ENCODE results near the gene KCNMA1.

KCNMA1 gene

GRCh38 chr10:76995023-76995422 is 642.6 kb downstream of the KCNMA1 start:
- no peak for TF ChIP-seq FOXM1 (IDR thresholded peaks at IDR 0.05; ENCODE audit: borderline replicate concordance, low read depth)
- TF ChIP-seq YY1 (IDR thresholded peaks at IDR 0.05; ENCODE audit: low read depth) = no peak
- TF ChIP-seq NFIC (IDR thresholded peaks at IDR 0.05) = no peak
- no peak for TF ChIP-seq REST (IDR thresholded peaks at IDR 0.05; ENCODE audit: low read depth)
- TF ChIP-seq RAD21 (IDR thresholded peaks at IDR 0.05; ENCODE audit: low read depth) = no peak
- no peak for TF ChIP-seq ZBTB7A (IDR thresholded peaks at IDR 0.05; ENCODE audit: low read depth)
- TF ChIP-seq EP300 (IDR thresholded peaks at IDR 0.05; ENCODE audit: borderline replicate concordance) = no peak
- TF ChIP-seq TAF1 (IDR thresholded peaks at IDR 0.05; ENCODE audit: low read depth) = no peak

GRCh38 chr10:76993213-76993612 is 644.4 kb downstream of the KCNMA1 start:
- TF ChIP-seq TAF1 (IDR thresholded peaks at IDR 0.05; ENCODE audit: low read depth) = no peak
- TF ChIP-seq FOXM1 (IDR thresholded peaks at IDR 0.05; ENCODE audit: borderline replicate concordance, low read depth) = no peak
- no peak for TF ChIP-seq USF1 (IDR thresholded peaks at IDR 0.05)
- TF ChIP-seq YY1 (IDR thresholded peaks at IDR 0.05; ENCODE audit: low read depth) = no peak
- no peak for TF ChIP-seq ZBTB7A (IDR thresholded peaks at IDR 0.05; ENCODE audit: low read depth)
- no peak for TF ChIP-seq REST (IDR thresholded peaks at IDR 0.05; ENCODE audit: low read depth)
- no peak for TF ChIP-seq CEBPB (IDR thresholded peaks at IDR 0.05)
- no peak for TF ChIP-seq CREB1 (IDR thresholded peaks at IDR 0.05; ENCODE audit: low read depth)
- TF ChIP-seq EGR1 (IDR thresholded peaks at IDR 0.05) = no peak
- TF ChIP-seq RAD21 (IDR thresholded peaks at IDR 0.05; ENCODE audit: low read depth) = no peak
- no peak for TF ChIP-seq EP300 (IDR thresholded peaks at IDR 0.05; ENCODE audit: borderline replicate concordance)
- no peak for TF ChIP-seq MAX (IDR thresholded peaks at IDR 0.05)
- no peak for TF ChIP-seq NFIC (IDR thresholded peaks at IDR 0.05)
- TF ChIP-seq TCF12 (IDR thresholded peaks at IDR 0.05; ENCODE audit: low read depth) = no peak
- TF ChIP-seq TEAD4 (IDR thresholded peaks at IDR 0.05) = no peak

- no peak for TF ChIP-seq TEAD4 (IDR thresholded peaks at IDR 0.05)
- TF ChIP-seq FOXM1 (IDR thresholded peaks at IDR 0.05; ENCODE audit: borderline replicate concordance, low read depth) = no peak
- TF ChIP-seq YY1 (IDR thresholded peaks at IDR 0.05; ENCODE audit: low read depth) = no peak
- no peak for TF ChIP-seq CEBPB (IDR thresholded peaks at IDR 0.05)
- TF ChIP-seq NFIC (IDR thresholded peaks at IDR 0.05) = no peak
- TF ChIP-seq EGR1 (IDR thresholded peaks at IDR 0.05) = no peak
- no peak for TF ChIP-seq MAX (IDR thresholded peaks at IDR 0.05)
- no peak for TF ChIP-seq TCF12 (IDR thresholded peaks at IDR 0.05; ENCODE audit: low read depth)
- TF ChIP-seq TAF1 (IDR thresholded peaks at IDR 0.05; ENCODE audit: low read depth) = no peak
- no peak for TF ChIP-seq ZBTB7A (IDR thresholded peaks at IDR 0.05; ENCODE audit: low read depth)
- no peak for TF ChIP-seq EP300 (IDR thresholded peaks at IDR 0.05; ENCODE audit: borderline replicate concordance)
- no peak for TF ChIP-seq RAD21 (IDR thresholded peaks at IDR 0.05; ENCODE audit: low read depth)
These were observed 645.1 kb downstream of the KCNMA1 start for GRCh38 chr10:76992467-76992866.

GRCh38 chr10:76991621-76992020 is 646.0 kb downstream of the KCNMA1 start:
- TF ChIP-seq ZBTB7A (IDR thresholded peaks at IDR 0.05; ENCODE audit: low read depth) (no peak), FOXM1 (IDR thresholded peaks at IDR 0.05; ENCODE audit: borderline replicate concordance, low read depth) (no peak), YY1 (IDR thresholded peaks at IDR 0.05; ENCODE audit: low read depth) (no peak), CEBPB (IDR thresholded peaks at IDR 0.05) (no peak), EGR1 (IDR thresholded peaks at IDR 0.05) (no peak), TCF12 (IDR thresholded peaks at IDR 0.05; ENCODE audit: low read depth) (no peak), REST (IDR thresholded peaks at IDR 0.05; ENCODE audit: low read depth) (no peak), USF1 (IDR thresholded peaks at IDR 0.05) (no peak), MAX (IDR thresholded peaks at IDR 0.05) (no peak), TEAD4 (IDR thresholded peaks at IDR 0.05) (no peak), TAF1 (IDR thresholded peaks at IDR 0.05; ENCODE audit: low read depth) (no peak)

All from Ishikawa (cell line).